GM23338 (cell line): Measurements from ENCODE around the gene ADM2. TPM values are rescaled to one million over a fixed set of nuclear protein-coding genes. Genes with fewer than 3 reads are reported as not detected.

Experiments used
- ATAC-seq: fragments of 200-7000 bp; cut with Tn5 transposase; 3 replicates; pipeline ENCODE4 v1.9.1; 2020
- DNase-seq: peaks from one replicate; pipeline ENCODE4 v3.0.0-alpha.2; 2015; ENCODE audit warnings: low spot score
- H2AFZ ChIP-seq: fragments of 200-600 bp; sonication (generic); 2 replicates; pipeline ENCODE4 v1.8.0; 2016; ENCODE audit warnings: antibody characterized with exemption, mild to moderate bottlenecking, moderate library complexity
- H3F3A ChIP-seq: fragments of 200-600 bp; sonication (generic); replicated peaks from 2 replicates; pipeline ENCODE4 v1.8.0; 2017; ENCODE audit warnings: antibody characterized with exemption, mixed run types, low read depth
- H3K27ac ChIP-seq: fragments of 200-600 bp; sonication (generic); 2 replicates; pipeline ENCODE4 v1.6.1; 2016; ENCODE audit warnings: low read depth
- H3K27me3 ChIP-seq: fragments of 200-600 bp; sonication (generic); 2 replicates; pipeline ENCODE4 v1.8.0; 2016; ENCODE audit warnings: mild to moderate bottlenecking, mixed run types, moderate library complexity; ENCODE audit not compliant: insufficient read depth
- H3K36me3 ChIP-seq: fragments of 200-600 bp; sonication (generic); 2 replicates; pipeline ENCODE4 v1.8.0; 2016; ENCODE audit warnings: mild to moderate bottlenecking; ENCODE audit not compliant: insufficient read depth
- H3K4me1 ChIP-seq: fragments of 200-600 bp; sonication (generic); 2 replicates; pipeline ENCODE4 v1.8.0; 2016; ENCODE audit warnings: mild to moderate bottlenecking, moderate library complexity; ENCODE audit not compliant: insufficient read depth
- H3K4me2 ChIP-seq: fragments of 200-600 bp; sonication (generic); 2 replicates; pipeline ENCODE4 v1.7.1; 2017; ENCODE audit warnings: mixed run types
- H3K4me3 ChIP-seq: fragments of 200-600 bp; sonication (generic); 2 replicates; pipeline ENCODE4 v1.6.1; 2016; ENCODE audit warnings: mixed run types
- H3K79me2 ChIP-seq: fragments of 200-600 bp; sonication (generic); replicated peaks from 2 replicates; pipeline ENCODE4 v1.8.0; 2017; ENCODE audit warnings: mild to moderate bottlenecking; ENCODE audit not compliant: insufficient read depth
- H3K9me2 ChIP-seq: fragments of 200-600 bp; sonication (generic); 2 replicates; pipeline ENCODE4 v1.8.0; 2017; ENCODE audit not compliant: insufficient read depth
- H4K20me1 ChIP-seq: fragments of 200-600 bp; sonication (generic); replicated peaks from 2 replicates; pipeline ENCODE4 v1.8.0; 2017; ENCODE audit warnings: mild to moderate bottlenecking; ENCODE audit not compliant: insufficient read depth
- H3K27ac Mint-ChIP-seq: 2 replicates; pipeline ENCODE4 v1.8.0; 2020; ENCODE audit warnings: inconsistent platforms, mild to moderate bottlenecking, moderate library complexity, mixed read lengths
- H3K27me3 Mint-ChIP-seq: 3 replicates; pipeline ENCODE4 v1.8.0; 2022; ENCODE audit warnings: low read depth, mild to moderate bottlenecking, moderate library complexity, mixed read lengths, inconsistent platforms; ENCODE audit not compliant: insufficient read depth, poor library complexity
- H3K36me3 Mint-ChIP-seq: 3 replicates; pipeline ENCODE4 v1.8.0; 2021; ENCODE audit warnings: low read depth, mild to moderate bottlenecking, inconsistent platforms, moderate library complexity, mixed read lengths
- H3K4me1 Mint-ChIP-seq: 3 replicates; pipeline ENCODE4 v1.8.0; 2020; ENCODE audit warnings: mild to moderate bottlenecking, inconsistent platforms, mixed read lengths
- H3K4me3 Mint-ChIP-seq: 3 replicates; pipeline ENCODE4 v1.8.0; 2021; ENCODE audit warnings: moderate library complexity, mild to moderate bottlenecking, inconsistent platforms, mixed read lengths
- H3K9me3 Mint-ChIP-seq: 3 replicates; pipeline ENCODE4 v1.8.0; 2020; ENCODE audit warnings: moderate library complexity, mild to moderate bottlenecking, inconsistent platforms, mixed read lengths
- EZH2 ChIP-seq: fragments of 200-600 bp; sonication (generic); IDR thresholded peaks from one replicate; pipeline ENCODE4 v1.8.0; 2017; ENCODE audit warnings: antibody characterized with exemption, mild to moderate bottlenecking, low read depth; ENCODE audit not compliant: unreplicated experiment
- EZH2phosphoT487 ChIP-seq: fragments of 200-600 bp; sonication (generic); IDR thresholded peaks from one replicate; pipeline ENCODE4 v1.8.1; 2018; ENCODE audit warnings: antibody characterized with exemption; ENCODE audit not compliant: unreplicated experiment
- JUNB ChIP-seq: IDR thresholded peaks from one replicate; pipeline ENCODE4 v1.6.1; 2016; ENCODE audit warnings: antibody characterized with exemption; ENCODE audit not compliant: unreplicated experiment
- NANOG ChIP-seq: IDR thresholded peaks from 2 replicates; pipeline ENCODE4 v1.6.1; 2016; ENCODE audit warnings: antibody characterized with exemption, borderline replicate concordance
- POLR2AphosphoS5 ChIP-seq: IDR thresholded peaks from 2 replicates; pipeline ENCODE4 v1.6.1; 2016; ENCODE audit warnings: antibody characterized with exemption, low read depth
- REST ChIP-seq: IDR thresholded peaks from one replicate; pipeline ENCODE4 v1.6.1; 2018; ENCODE audit warnings: antibody characterized with exemption; ENCODE audit not compliant: unreplicated experiment
- ZNF114 ChIP-seq: fragments of 250-450 bp; sonication (Bioruptor Pico); IDR thresholded peaks from 2 replicates; pipeline ENCODE4 v1.5.0; 2020; ENCODE audit warnings: mild to moderate bottlenecking, moderate library complexity
- ZNF331 ChIP-seq: fragments of 250-450 bp; sonication (Bioruptor Pico); IDR thresholded peaks from 2 replicates; pipeline ENCODE4 v1.5.0; 2020; ENCODE audit warnings: low read depth, mild to moderate bottlenecking, moderate library complexity
- ZNF462 ChIP-seq: fragments of 250-450 bp; sonication (Bioruptor Pico); IDR thresholded peaks from 2 replicates; pipeline ENCODE4 v1.5.0; 2020; ENCODE audit warnings: mild to moderate bottlenecking, moderate library complexity
- polyA plus RNA-seq: library from polyadenylated mRNA; unstranded; fragments of >200 nt; fragmentation: Nextera tagmentation; extraction: Ambion mirVana; gene quantifications from 2 replicates; pipeline ENCODE4 v1.2.1, GENCODE V29; 2016
- total RNA-seq: library from RNA; depleted of rRNA; stranded (reverse); fragments of >200 nt; shearing (Covaris generic); gene quantifications from 2 replicates; pipeline ENCODE4 v1.2.3, GENCODE V29; 2014

Gene ADM2
- total and polyA plus RNA-seq, 2 experiments from 2014 or later: 3.3 to 7.1 TPM

GRCh38 chr22:50461536-50461935 is 19.8 kb upstream of the ADM2 start (continued):
- no peak for TF ChIP-seq ZNF462 (CRISPR knock-in tag)
- TF ChIP-seq EZH2phosphoT487: no peak

GRCh38 chr22:50461979-50462540 is 19.3 kb upstream of the ADM2 start:
- Histone ChIP-seq H3K36me3 (no peaks in the 10 kb centered on the region), H3K27me3 (no peaks in the 10 kb centered on the region), H4K20me1 (peaks cover 6% of the 10 kb centered on the region), H3K4me3 (no peak overlapping the region), H3K9me2 (no peaks in the 10 kb centered on the region), H3F3A (0 out of 2 replicates have a peak, but pooled peaks cover 3% of the 10 kb centered on the region), H3K79me2 (no peaks in the 10 kb centered on the region), H3K27ac (no peak overlapping the region), H3K4me2 (no peak overlapping the region), H2AFZ (no peak overlapping the region), H3K4me1 (no peaks in the 10 kb centered on the region)
- Mint-ChIP-seq H3K4me3 (no peak overlapping the region), H3K4me1 (peaks cover 3% of the 10 kb centered on the region; the same call in 1 of the 3 replicates), H3K27ac (no peak overlapping the region), H3K9me3 (no peaks in the 10 kb centered on the region), H3K36me3 (peaks cover 48% of the 10 kb centered on the region), H3K27me3 (peaks cover 10% of the 10 kb centered on the region)
- no peak for DNase-seq
- no peak for ATAC-seq
- TF ChIP-seq ZNF331 (CRISPR knock-in tag): no peak
- TF ChIP-seq EZH2: no peak
- no peak for TF ChIP-seq NANOG
- TF ChIP-seq REST: no peak
- no peak for TF ChIP-seq ZNF114 (CRISPR knock-in tag)
- no peak for TF ChIP-seq POLR2AphosphoS5
- TF ChIP-seq JUNB: no peak
- TF ChIP-seq EZH2phosphoT487: no peak
